PC-3 (cell line): Measurements from ENCODE around the gene SLC6A17. TPM values are rescaled to one million over a fixed set of nuclear protein-coding genes. Genes with fewer than 3 reads are reported as not detected.
A peak's percentile ranks its signal among the peaks of the same experiment; 100 is the strongest.

ENCODE experiments used
- ATAC-seq: fragments of 200-7000 bp; cut with Tn5 transposase; 2 replicates; pipeline ENCODE4 v1.9.1; 2020; ENCODE audit warnings: mild to moderate bottlenecking, moderate library complexity
- BruUV-seq: library from RNA; stranded (reverse); fragments of 400-500 nt; replicated peaks from 2 replicates; lab custom pipeline; 2021; lab: Mats Ljungman, UMichigan
- CTCF ChIA-PET: fragments of 300-600 bp; sonication (Branson Sonifier 250); formaldehyde crosslinking; loops from one replicate; lab custom pipeline; 2022; ENCODE audit warnings: antibody characterized with exemption; lab: Charles Lee
- POLR2A ChIA-PET: fragments of 300-600 bp; sonication (Branson Sonifier 250); formaldehyde crosslinking; loops from one replicate; lab custom pipeline; 2022; ENCODE audit warnings: antibody characterized with exemption; ENCODE audit not compliant: unreplicated experiment; lab: Charles Lee
- DNase-seq: peaks from one replicate; pipeline ENCODE4 v3.0.0-alpha.2; 2015
- H2AFZ ChIP-seq: fragments of 300-600 bp; sonication (generic); 2 replicates; pipeline ENCODE4 v1.6.0; 2016; ENCODE audit warnings: antibody characterized with exemption, low read length
- H3F3A ChIP-seq: fragments of 300-600 bp; sonication (generic); one replicate; pipeline ENCODE4 v1.6.0; 2017; ENCODE audit warnings: antibody characterized with exemption, low read length, control low read depth, mild to moderate bottlenecking; ENCODE audit not compliant: unreplicated experiment
- H3K27ac ChIP-seq: fragments of 300-600 bp; sonication (generic); 2 replicates; pipeline ENCODE4 v1.5.1; 2016; ENCODE audit warnings: mild to moderate bottlenecking, low read length
- H3K27me3 ChIP-seq: fragments of 300-600 bp; sonication (generic); 2 replicates; pipeline ENCODE4 v1.6.1; 2016; ENCODE audit warnings: low read length, mixed read lengths
- H3K36me3 ChIP-seq: fragments of 300-600 bp; sonication (generic); 2 replicates; pipeline ENCODE4 v1.6.1; 2016; ENCODE audit warnings: low read depth, mixed run types, low read length, mixed read lengths
- H3K4me1 ChIP-seq: fragments of 300-600 bp; sonication (generic); 2 replicates; pipeline ENCODE4 v1.5.1; 2016; ENCODE audit warnings: low read length; ENCODE audit not compliant: insufficient read depth
- H3K4me2 ChIP-seq: fragments of 300-600 bp; sonication (generic); 2 replicates; pipeline ENCODE4 v1.6.0; 2016; ENCODE audit warnings: low read length
- H3K4me3 ChIP-seq: fragments of 300-600 bp; sonication (generic); 2 replicates; pipeline ENCODE4 v1.5.1; 2016; ENCODE audit warnings: mild to moderate bottlenecking, low read length, mixed read lengths
- H3K79me2 ChIP-seq: fragments of 300-600 bp; sonication (generic); 2 replicates; pipeline ENCODE4 v1.6.1; 2017; ENCODE audit warnings: low read length, mixed read lengths
- H3K9ac ChIP-seq: fragments of 300-600 bp; sonication (generic); 2 replicates; pipeline ENCODE4 v1.6.0; 2016; ENCODE audit warnings: mild to moderate bottlenecking, low read length
- H3K9me2 ChIP-seq: fragments of 300-600 bp; sonication (generic); replicated peaks from 2 replicates; pipeline ENCODE4 v1.6.1; 2016; ENCODE audit warnings: mixed run types, low read length, mixed read lengths
- H3K9me3 ChIP-seq: fragments of 300-600 bp; sonication (generic); 2 replicates; pipeline ENCODE4 v1.6.1; 2016; ENCODE audit warnings: low read length, mixed read lengths
- H4K20me1 ChIP-seq: fragments of 300-600 bp; sonication (generic); 2 replicates; pipeline ENCODE4 v1.6.1; 2016; ENCODE audit warnings: low read length, mixed read lengths
- CTCF ChIP-seq: fragments of 300-600 bp; sonication (generic); conservative IDR thresholded peaks from 2 replicates; pipeline ENCODE4 v1.5.1; 2017; ENCODE audit warnings: antibody characterized with exemption, low read depth, mild to moderate bottlenecking, low read length
- EZH2 ChIP-seq: fragments of 300-600 bp; sonication (generic); IDR thresholded peaks from one replicate; pipeline ENCODE4 v1.6.1; 2017; ENCODE audit warnings: antibody characterized with exemption, mild to moderate bottlenecking, low read length; ENCODE audit not compliant: unreplicated experiment
- EZH2phosphoT487 ChIP-seq: fragments of 300-600 bp; sonication (generic); IDR thresholded peaks from 2 replicates; pipeline ENCODE4 v1.6.1; 2018; ENCODE audit warnings: mild to moderate bottlenecking, antibody characterized with exemption, low read length, borderline replicate concordance
- intact Hi-C: fragments of 100-400 bp; cut with micrococcal nuclease; formaldehyde crosslinking; loops from 2 replicates; pipeline ENCODE4 v1.9.0; 2023
- total RNA-seq: library from RNA; depleted of rRNA; stranded (reverse); fragments of >200 nt; gene quantifications from 2 replicates; pipeline ENCODE4 v1.2.3, GENCODE V29; 2014

SLC6A17 gene
- total RNA-seq, 1 experiment from 2014 or later: not detected

GRCh38 chr1:110235834-110236682 lies 85.8 kb downstream of the SLC6A17 start:
- Histone ChIP-seq H3K4me3 (no peak overlapping the region), H3K27me3 (no peaks in the 10 kb centered on the region), H3K9me3 (no peaks in the 10 kb centered on the region), H3K79me2 (no peaks in the 10 kb centered on the region), H3F3A (peaks cover 4% of the 10 kb centered on the region), H3K36me3 (no peaks in the 10 kb centered on the region), H3K9me2 (no peaks in the 10 kb centered on the region), H3K4me2 (peak overlapping the region; percentile 59), H3K9ac (peak overlapping the region; percentile 62), H3K4me1 (peaks cover 39% of the 10 kb centered on the region), H4K20me1 (no peaks in the 10 kb centered on the region), H3K27ac (peak overlapping the region; percentile 92), H2AFZ (peak overlapping the region; percentile 54)
- DNase-seq (peak; percentile 88), ATAC-seq (peak; percentile 72)
- intact Hi-C loops: no loop called here
- BruUV-seq: no TSS peak
- ChIA-PET CTCF (interaction anchor here (1.0 kb wide), 1 partner anchor 29 kb away, joined by 3 read pairs; no protein-coding TSS in a partner anchor), POLR2A (no interaction called here)
- TF ChIP-seq EZH2 (no peak), CTCF (no peak), EZH2phosphoT487 (no peak)

GRCh38 chr1:110237386-110238152 lies 87.3 kb downstream of the SLC6A17 start:
- no peaks in the 10 kb centered on the region for H3K79me2 ChIP-seq
- ATAC-seq (no peak), DNase-seq (no peak)
- no peak for TF ChIP-seq EZH2
- no peak for TF ChIP-seq CTCF
- TF ChIP-seq EZH2phosphoT487: no peak
- H3K9ac ChIP-seq: no peak overlapping the region
- H3K9me2 ChIP-seq: no peaks in the 10 kb centered on the region
- no peaks in the 10 kb centered on the region for H4K20me1 ChIP-seq
- no peak overlapping the region for H2AFZ ChIP-seq
- H3K9me3 ChIP-seq: no peaks in the 10 kb centered on the region
- ChIA-PET CTCF (no interaction called here), POLR2A (no interaction called here)
- H3K27ac ChIP-seq: peak overlapping the region; percentile 92
- intact Hi-C loops: no loop called here
- H3K27me3 ChIP-seq: no peaks in the 10 kb centered on the region
- H3K4me1 ChIP-seq: peaks cover 39% of the 10 kb centered on the region
- no peaks in the 10 kb centered on the region for H3K36me3 ChIP-seq
- no peak overlapping the region for H3K4me2 ChIP-seq
- H3K4me3 ChIP-seq: no peak overlapping the region
- no TSS peak for BruUV-seq
- peaks cover 4% of the 10 kb centered on the region for H3F3A ChIP-seq
